ENCODE measurements around the gene RHO.
A peak's percentile ranks its signal among the peaks of the same experiment; 100 is the strongest.

RHO gene

DNA sequence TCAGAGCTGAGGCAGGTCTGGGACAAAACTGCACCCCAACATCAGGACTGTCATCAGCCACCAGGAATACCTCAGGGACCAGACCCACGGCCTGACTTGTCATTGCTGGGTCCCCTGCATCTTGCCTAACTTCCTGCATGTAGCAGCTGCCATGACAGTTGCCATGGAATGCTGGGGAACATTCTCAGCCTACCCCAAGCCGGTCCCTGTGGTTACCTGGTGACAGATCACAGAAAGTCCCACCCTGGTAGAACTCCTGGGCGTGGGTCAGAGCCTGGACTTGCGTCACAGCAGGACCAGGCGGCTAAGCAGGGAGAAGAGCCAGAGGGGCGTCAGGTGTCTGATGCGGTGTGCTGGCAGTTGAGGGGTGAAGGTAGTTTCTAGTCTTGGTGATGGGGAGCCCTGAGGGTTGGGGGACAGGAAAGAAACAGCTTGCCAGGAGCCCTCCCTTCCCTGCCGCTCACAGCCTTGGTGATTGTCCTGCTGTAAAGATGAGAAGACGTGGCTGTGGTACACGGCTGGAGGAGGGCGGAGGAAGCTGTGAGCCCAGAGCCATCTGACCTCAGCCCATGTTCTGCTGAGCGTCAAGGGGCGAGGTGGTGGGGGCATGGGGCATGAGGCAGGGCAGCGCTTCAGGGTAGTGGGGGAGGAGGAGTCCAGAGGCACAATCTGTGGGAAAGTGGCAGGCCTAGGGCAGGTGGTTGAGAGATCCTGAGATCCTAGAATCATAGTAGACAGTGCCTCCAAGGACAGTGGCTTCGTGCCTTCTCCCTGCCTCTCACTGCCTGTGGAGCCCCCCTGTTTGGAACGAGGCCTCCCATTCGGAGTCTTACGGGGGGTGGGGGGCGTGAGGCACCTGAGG lies 19.9 kb downstream of the RHO start:
- Histone ChIP-seq H2BK120ac (ENCODE audit: low read depth, low read length) (no peak overlapping the region), H2AFZ (ENCODE audit: low read depth, low read length) (no peak overlapping the region), H3K4ac (ENCODE audit: low read depth in 1 of 2, low read length in 2 of 2) (no peak overlapping the region), H2AK5ac (ENCODE audit: low read length, severe bottlenecking) (no peak overlapping the region), H3K4me3 (ENCODE audit: insufficient read depth in 1 of 2, low read depth in 1 of 2, low read length in 2 of 2) (no peak overlapping the region), H3K27ac (ENCODE audit: low read length, poor library complexity, severe bottlenecking) (no peak overlapping the region), H3K18ac (ENCODE audit: low read depth in 1 of 2, low read length in 2 of 2) (no peak overlapping the region), H3K14ac (ENCODE audit: low read length in 2 of 2) (no peak overlapping the region), H3K9me3 (ENCODE audit: control insufficient read depth, low read length) (no peaks in the 10 kb centered on the region), H4K8ac (ENCODE audit: low read length) (no peak overlapping the region), H4K91ac (ENCODE audit: low read length) (peak overlapping the region; percentile 14), H2BK5ac (ENCODE audit: low read depth, low read length, poor library complexity, severe bottlenecking) (no peak overlapping the region), H2BK15ac (ENCODE audit: low read depth, poor library complexity, severe bottlenecking) (no peak overlapping the region), H3K4me1 (ENCODE audit: control insufficient read depth, insufficient read depth, low read depth, low read length) (peaks cover 21% of the 10 kb centered on the region), H3K27me3 (ENCODE audit: control insufficient read depth in 1 of 2, insufficient read depth in 1 of 2, low read length in 2 of 2) (no peaks in the 10 kb centered on the region), H3K36me3 (ENCODE audit: control insufficient read depth in 1 of 2, insufficient read depth in 2 of 2, low read depth in 1 of 2, low read length in 2 of 2) (no peaks in the 10 kb centered on the region), H2BK12ac (ENCODE audit: low read length in 2 of 2) (peak overlapping the region in 1 of 2 experiments; percentile 17), H3K4me2 (ENCODE audit: low read length, poor library complexity, severe bottlenecking) (no peak overlapping the region), H3K9ac (ENCODE audit: low read length) (no peak overlapping the region), H3K79me1 (replicated peaks; ENCODE audit: low read length, poor library complexity, severe bottlenecking) (no peaks in the 10 kb centered on the region), H3K23ac (ENCODE audit: low read length in 2 of 2) (no peak overlapping the region)
- WGBS: 85% methylated on average over 19 of the region's 19 CpGs
- DNase-seq: no peak

GRCh38 chr3:129549006-129549800 lies 20.8 kb downstream of the RHO start:
- no peak overlapping the region for H3K4me3 ChIP-seq (ENCODE audit: insufficient read depth in 1 of 2, low read depth in 1 of 2, low read length in 2 of 2)
- H3K9me3 ChIP-seq (ENCODE audit: control insufficient read depth, low read length): no peaks in the 10 kb centered on the region
- H3K14ac ChIP-seq (ENCODE audit: low read length in 2 of 2): no peak overlapping the region
- peaks cover 21% of the 10 kb centered on the region for H3K4me1 ChIP-seq (ENCODE audit: control insufficient read depth, insufficient read depth, low read depth, low read length)
- no peak overlapping the region for H4K8ac ChIP-seq (ENCODE audit: low read length)
- DNase-seq: peak; percentile 61
- no peak overlapping the region for H2AFZ ChIP-seq (ENCODE audit: low read depth, low read length)
- no peaks in the 10 kb centered on the region for H3K27me3 ChIP-seq (ENCODE audit: control insufficient read depth in 1 of 2, insufficient read depth in 1 of 2, low read length in 2 of 2)
- H2BK5ac ChIP-seq (ENCODE audit: low read depth, low read length, poor library complexity, severe bottlenecking): no peak overlapping the region
- no peak overlapping the region for H2BK120ac ChIP-seq (ENCODE audit: low read depth, low read length)
- H2BK15ac ChIP-seq (ENCODE audit: low read depth, poor library complexity, severe bottlenecking): no peak overlapping the region
- H3K27ac ChIP-seq (ENCODE audit: low read length, poor library complexity, severe bottlenecking): no peak overlapping the region
- H3K9ac ChIP-seq (ENCODE audit: low read length): no peak overlapping the region
- H3K36me3 ChIP-seq (ENCODE audit: control insufficient read depth in 1 of 2, insufficient read depth in 2 of 2, low read depth in 1 of 2, low read length in 2 of 2): peaks cover 0 to 2% of the 10 kb centered on the region in 2 experiments
- H3K4ac ChIP-seq (ENCODE audit: low read depth in 1 of 2, low read length in 2 of 2): peak overlapping the region in 1 of 2 experiments; percentile 52
- no peak overlapping the region for H3K4me2 ChIP-seq (ENCODE audit: low read length, poor library complexity, severe bottlenecking)
- peak overlapping the region; percentile 27 for H2AK5ac ChIP-seq (ENCODE audit: low read length, severe bottlenecking)
- 86% methylated on average over 18 of the region's 18 CpGs for WGBS
- H3K23ac ChIP-seq (ENCODE audit: low read length in 2 of 2): no peak overlapping the region
- peak overlapping the region; percentile 59 for H3K18ac ChIP-seq (ENCODE audit: low read depth in 1 of 2, low read length in 2 of 2)
- no peaks in the 10 kb centered on the region for H3K79me1 ChIP-seq (replicated peaks; ENCODE audit: low read length, poor library complexity, severe bottlenecking)
- peak overlapping the region in 1 of 2 experiments; percentile 33 for H2BK12ac ChIP-seq (ENCODE audit: low read length in 2 of 2)
- peak overlapping the region; percentile 59 for H4K91ac ChIP-seq (ENCODE audit: low read length)

- Histone ChIP-seq H2AFZ (ENCODE audit: low read depth, low read length) (no peak overlapping the region), H3K27me3 (ENCODE audit: control insufficient read depth in 1 of 2, insufficient read depth in 1 of 2, low read length in 2 of 2) (no peaks in the 10 kb centered on the region), H3K27ac (ENCODE audit: low read length, poor library complexity, severe bottlenecking) (no peak overlapping the region), H3K4me1 (ENCODE audit: control insufficient read depth, insufficient read depth, low read depth, low read length) (peaks cover 27% of the 10 kb centered on the region), H3K4me3 (ENCODE audit: insufficient read depth in 1 of 2, low read depth in 1 of 2, low read length in 2 of 2) (no peak overlapping the region), H2BK5ac (ENCODE audit: low read depth, low read length, poor library complexity, severe bottlenecking) (no peak overlapping the region), H2BK120ac (ENCODE audit: low read depth, low read length) (no peak overlapping the region), H3K9ac (ENCODE audit: low read length) (no peak overlapping the region), H3K79me1 (replicated peaks; ENCODE audit: low read length, poor library complexity, severe bottlenecking) (no peaks in the 10 kb centered on the region), H2BK12ac (ENCODE audit: low read length in 2 of 2) (no peak overlapping the region), H3K18ac (ENCODE audit: low read depth in 1 of 2, low read length in 2 of 2) (peak overlapping the region in 1 of 2 experiments; percentile 31), H3K4ac (ENCODE audit: low read depth in 1 of 2, low read length in 2 of 2) (no peak overlapping the region), H3K14ac (ENCODE audit: low read length in 2 of 2) (no peak overlapping the region), H4K91ac (ENCODE audit: low read length) (no peak overlapping the region), H4K8ac (ENCODE audit: low read length) (no peak overlapping the region), H3K9me3 (ENCODE audit: control insufficient read depth, low read length) (no peaks in the 10 kb centered on the region), H3K36me3 (ENCODE audit: control insufficient read depth in 1 of 2, insufficient read depth in 2 of 2, low read depth in 1 of 2, low read length in 2 of 2) (peaks cover 4 to 8% of the 10 kb centered on the region in 2 experiments), H3K23ac (ENCODE audit: low read length in 2 of 2) (no peak overlapping the region), H3K4me2 (ENCODE audit: low read length, poor library complexity, severe bottlenecking) (no peak overlapping the region), H2AK5ac (ENCODE audit: low read length, severe bottlenecking) (no peak overlapping the region), H2BK15ac (ENCODE audit: low read depth, poor library complexity, severe bottlenecking) (no peak overlapping the region)
- DNase-seq: no peak
- 93% methylated on average over 3 of the region's 3 CpGs for WGBS
Observed at GRCh38 chr3:129549805-129550204, 21.4 kb downstream of the RHO start.

All from mesenchymal stem cell (in vitro differentiated cells and primary cell).